Measurements from ENCODE around the gene TLX3. TPM values are rescaled to one million over a fixed set of nuclear protein-coding genes. Genes with fewer than 3 reads are reported as not detected.

The TLX3 gene
- total and polyA plus RNA-seq, 10 donors: not detected

GRCh38 chr5:171314728-171315385 is 5.8 kb downstream of the TLX3 start:
- no peaks in the 10 kb centered on the region for H3K36me3 ChIP-seq
- intact Hi-C loops (cut with DNase I; ENCODE audit: low total_unique reads): no loop called here
- no peaks in the 10 kb centered on the region for H3K9me3 ChIP-seq
- H3K27me3 ChIP-seq (replicated peaks in 1 of 7): peaks cover 29 to 100% (median 90%) of the 10 kb centered on the region in 7 donors
- peaks cover 26 to 74% (median 63%) of the 10 kb centered on the region in 6 donors for H3K4me1 ChIP-seq
- no peak overlapping the region for H3K27ac ChIP-seq
- no peak for DNase-seq
- TF ChIP-seq POLR2AphosphoS5 (IDR thresholded peaks at IDR 0.05) (peak in 1 of 3 donors; percentile 10), POLR2A (IDR thresholded peaks at IDR 0.05) (no peak)
- TF ChIP-seq, protein P1, sequence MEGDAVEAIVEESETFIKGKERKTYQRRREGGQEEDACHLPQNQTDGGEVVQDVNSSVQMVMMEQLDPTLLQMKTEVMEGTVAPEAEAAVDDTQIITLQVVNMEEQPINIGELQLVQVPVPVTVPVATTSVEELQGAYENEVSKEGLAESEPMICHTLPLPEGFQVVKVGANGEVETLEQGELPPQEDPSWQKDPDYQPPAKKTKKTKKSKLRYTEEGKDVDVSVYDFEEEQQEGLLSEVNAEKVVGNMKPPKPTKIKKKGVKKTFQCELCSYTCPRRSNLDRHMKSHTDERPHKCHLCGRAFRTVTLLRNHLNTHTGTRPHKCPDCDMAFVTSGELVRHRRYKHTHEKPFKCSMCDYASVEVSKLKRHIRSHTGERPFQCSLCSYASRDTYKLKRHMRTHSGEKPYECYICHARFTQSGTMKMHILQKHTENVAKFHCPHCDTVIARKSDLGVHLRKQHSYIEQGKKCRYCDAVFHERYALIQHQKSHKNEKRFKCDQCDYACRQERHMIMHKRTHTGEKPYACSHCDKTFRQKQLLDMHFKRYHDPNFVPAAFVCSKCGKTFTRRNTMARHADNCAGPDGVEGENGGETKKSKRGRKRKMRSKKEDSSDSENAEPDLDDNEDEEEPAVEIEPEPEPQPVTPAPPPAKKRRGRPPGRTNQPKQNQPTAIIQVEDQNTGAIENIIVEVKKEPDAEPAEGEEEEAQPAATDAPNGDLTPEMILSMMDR (IDR thresholded peaks at IDR 0.05 in 8 of 11, conservative IDR thresholded peaks at IDR 0.05 in 3 of 11): no peak
- H3K4me3 ChIP-seq: peak overlapping the region in 4 of 8 donors; percentile 1 to 45 (median 16)
- WGBS, 5 donors: 5 to 8% (median 6%) methylated on average over 28 to 53 of the region's 53 CpGs

DNA sequence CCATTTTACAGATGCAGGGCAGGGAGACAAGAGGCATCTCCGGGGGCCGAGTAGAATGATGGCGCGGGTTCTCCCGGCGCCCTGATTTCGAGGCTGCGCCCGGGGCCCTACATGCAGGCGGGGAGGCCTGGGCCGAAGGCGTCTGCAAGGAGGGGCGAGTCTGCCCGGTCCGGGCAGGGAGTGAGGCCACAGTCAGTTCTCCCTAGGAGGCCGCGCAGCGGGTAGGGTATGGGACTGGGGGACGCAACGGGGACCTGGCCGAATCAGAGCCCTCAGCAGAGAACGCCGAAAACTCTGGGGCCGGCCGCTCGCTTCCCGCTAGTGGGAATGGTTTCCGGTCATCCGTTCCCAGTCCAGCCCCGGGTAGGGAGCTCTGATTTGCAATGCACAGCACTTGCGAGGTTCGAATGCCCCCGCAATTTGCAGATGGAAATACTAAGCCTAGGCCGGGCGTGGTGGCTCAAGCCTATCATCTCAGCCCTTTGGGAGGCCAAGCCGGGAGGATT is 6.4 kb downstream of the TLX3 start:
- Histone ChIP-seq H3K4me3 (peak overlapping the region in 4 of 8 donors; percentile 1 to 45 (median 16)), H3K9me3 (no peaks in the 10 kb centered on the region), H3K36me3 (no peaks in the 10 kb centered on the region), H3K27ac (no peak overlapping the region), H3K4me1 (peaks cover 26 to 68% (median 61%) of the 10 kb centered on the region in 6 donors), H3K27me3 (replicated peaks in 1 of 7) (peaks cover 27 to 100% (median 90%) of the 10 kb centered on the region in 7 donors)
- intact Hi-C loops (cut with DNase I; ENCODE audit: low total_unique reads): no loop called here
- TF ChIP-seq POLR2A (IDR thresholded peaks at IDR 0.05) (no peak), POLR2AphosphoS5 (IDR thresholded peaks at IDR 0.05) (no peak)
- TF ChIP-seq, protein P1 (IDR thresholded peaks at IDR 0.05 in 8 of 11, conservative IDR thresholded peaks at IDR 0.05 in 3 of 11): no peak
- 2 to 7% (median 6%) methylated on average over 19 to 36 of the region's 36 CpGs for WGBS, 5 donors
- no peak for DNase-seq

- Histone ChIP-seq H3K4me1 (peaks cover 23 to 63% (median 58%) of the 10 kb centered on the region in 6 donors), H3K4me3 (peak overlapping the region in 4 of 8 donors; percentile 6 to 45 (median 12)), H3K36me3 (no peaks in the 10 kb centered on the region), H3K9me3 (no peaks in the 10 kb centered on the region), H3K27me3 (replicated peaks in 1 of 7) (peaks cover 26 to 100% (median 91%) of the 10 kb centered on the region in 7 donors), H3K27ac (no peak overlapping the region)
- intact Hi-C loops (cut with DNase I; ENCODE audit: low total_unique reads): no loop called here
- no peak for DNase-seq
- TF ChIP-seq, protein P1 (IDR thresholded peaks at IDR 0.05 in 8 of 11, conservative IDR thresholded peaks at IDR 0.05 in 3 of 11): no peak
- TF ChIP-seq POLR2AphosphoS5 (IDR thresholded peaks at IDR 0.05) (no peak), POLR2A (IDR thresholded peaks at IDR 0.05) (no peak)
- 10 to 18% (median 13%) methylated on average over 20 of the region's 20 CpGs for WGBS, 5 donors
These were observed 6.8 kb downstream of the TLX3 start for GRCh38 chr5:171315925-171316257.
